ENCODE results near the gene BBS7. TPM values are rescaled to one million over a fixed set of nuclear protein-coding genes. Genes with fewer than 3 reads are reported as not detected.

Gene BBS7
- total RNA-seq, 1 experiment from 2014 or later, result 25.5 TPM

DNA sequence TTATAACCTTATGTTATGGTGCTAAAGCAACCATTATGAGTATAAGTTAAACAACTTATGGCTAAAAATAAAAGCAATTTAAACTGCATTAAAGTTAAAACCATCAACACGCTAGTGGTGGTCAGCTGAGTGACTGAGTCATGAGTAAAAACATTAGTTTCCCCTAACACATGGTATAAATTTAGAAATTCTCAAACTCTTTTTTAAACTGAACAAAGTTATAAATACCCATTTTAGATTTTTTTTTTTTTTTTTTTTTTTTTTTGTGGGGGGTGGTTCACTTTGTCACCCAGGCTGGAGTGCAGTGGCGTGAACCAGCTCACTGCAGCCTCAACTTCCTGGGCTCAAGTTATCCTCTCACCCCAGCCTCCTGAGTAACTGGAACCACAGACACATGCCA is 5.4 kb upstream of the BBS7 start:
- POLR2A ChIA-PET, result no interaction called here
- Mint-ChIP-seq H3K27me3 (ENCODE audit: insufficient read depth, unreplicated experiment) (peaks cover 20% of the 10 kb centered on the region), H3K9me3 (ENCODE audit: unreplicated experiment) (no peaks in the 10 kb centered on the region), H3K36me3 (ENCODE audit: insufficient read depth, unreplicated experiment) (no peaks in the 10 kb centered on the region), H3K4me3 (ENCODE audit: unreplicated experiment) (no peak overlapping the region), H3K4me1 (ENCODE audit: insufficient read depth, unreplicated experiment) (no peaks in the 10 kb centered on the region), H3K27ac (ENCODE audit: low read depth, unreplicated experiment) (no peak overlapping the region)
- intact Hi-C loops (cut with micrococcal nuclease), result no loop called here
- TF ChIP-seq, protein P1, sequence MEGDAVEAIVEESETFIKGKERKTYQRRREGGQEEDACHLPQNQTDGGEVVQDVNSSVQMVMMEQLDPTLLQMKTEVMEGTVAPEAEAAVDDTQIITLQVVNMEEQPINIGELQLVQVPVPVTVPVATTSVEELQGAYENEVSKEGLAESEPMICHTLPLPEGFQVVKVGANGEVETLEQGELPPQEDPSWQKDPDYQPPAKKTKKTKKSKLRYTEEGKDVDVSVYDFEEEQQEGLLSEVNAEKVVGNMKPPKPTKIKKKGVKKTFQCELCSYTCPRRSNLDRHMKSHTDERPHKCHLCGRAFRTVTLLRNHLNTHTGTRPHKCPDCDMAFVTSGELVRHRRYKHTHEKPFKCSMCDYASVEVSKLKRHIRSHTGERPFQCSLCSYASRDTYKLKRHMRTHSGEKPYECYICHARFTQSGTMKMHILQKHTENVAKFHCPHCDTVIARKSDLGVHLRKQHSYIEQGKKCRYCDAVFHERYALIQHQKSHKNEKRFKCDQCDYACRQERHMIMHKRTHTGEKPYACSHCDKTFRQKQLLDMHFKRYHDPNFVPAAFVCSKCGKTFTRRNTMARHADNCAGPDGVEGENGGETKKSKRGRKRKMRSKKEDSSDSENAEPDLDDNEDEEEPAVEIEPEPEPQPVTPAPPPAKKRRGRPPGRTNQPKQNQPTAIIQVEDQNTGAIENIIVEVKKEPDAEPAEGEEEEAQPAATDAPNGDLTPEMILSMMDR (IDR thresholded peaks at IDR 0.05; ENCODE audit: unreplicated experiment), result no peak
- CTCF ChIA-PET, result interaction anchor here (0.6 kb wide), 3 partner anchors 13 to 680 kb away, joined by 3 to 5 read pairs (median 3); no protein-coding TSS in a partner anchor
- no TSS peak for BruUV-seq (replicated peaks)
- DNase-seq (ENCODE audit: unreplicated experiment), result no peak

DNA sequence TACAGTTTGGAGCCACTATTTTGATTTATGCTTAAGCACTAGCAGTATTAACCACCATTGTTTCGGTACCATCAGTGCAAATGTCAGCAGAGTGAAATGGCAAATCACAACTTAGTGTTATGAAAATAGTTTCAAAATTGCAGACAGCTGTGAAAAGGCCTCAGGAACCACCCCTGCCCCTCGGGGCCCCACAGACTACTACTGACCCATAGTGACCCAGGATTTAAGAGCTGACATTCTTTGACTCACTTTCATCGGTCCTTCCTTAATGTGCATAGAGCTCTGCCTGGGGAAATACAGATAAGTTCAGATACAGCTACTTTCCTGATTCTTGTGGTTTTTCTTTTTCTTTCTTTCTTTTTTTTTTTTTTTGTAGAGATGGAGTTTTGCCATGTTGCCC is 3.3 kb upstream of the BBS7 start:
- H3K4me3 Mint-ChIP-seq (ENCODE audit: unreplicated experiment), result no peak overlapping the region
- H3K27ac Mint-ChIP-seq (ENCODE audit: low read depth, unreplicated experiment), result no peak overlapping the region
- no TSS peak for BruUV-seq (replicated peaks)
- H3K4me1 Mint-ChIP-seq (ENCODE audit: insufficient read depth, unreplicated experiment), result peaks cover 10% of the 10 kb centered on the region
- peaks cover 10% of the 10 kb centered on the region for H3K27me3 Mint-ChIP-seq (ENCODE audit: insufficient read depth, unreplicated experiment)
- TF ChIP-seq, protein P1 (IDR thresholded peaks at IDR 0.05; ENCODE audit: unreplicated experiment), result no peak
- CTCF ChIA-PET, result interaction anchor here (0.8 kb wide), 1 partner anchor 1051 kb away, joined by 3 read pairs; no protein-coding TSS in a partner anchor
- no peak for DNase-seq (ENCODE audit: unreplicated experiment)
- peaks cover 6% of the 10 kb centered on the region for H3K36me3 Mint-ChIP-seq (ENCODE audit: insufficient read depth, unreplicated experiment)
- intact Hi-C loops (cut with micrococcal nuclease), result no loop called here
- H3K9me3 Mint-ChIP-seq (ENCODE audit: unreplicated experiment), result no peaks in the 10 kb centered on the region
- POLR2A ChIA-PET, result no interaction called here

DNA sequence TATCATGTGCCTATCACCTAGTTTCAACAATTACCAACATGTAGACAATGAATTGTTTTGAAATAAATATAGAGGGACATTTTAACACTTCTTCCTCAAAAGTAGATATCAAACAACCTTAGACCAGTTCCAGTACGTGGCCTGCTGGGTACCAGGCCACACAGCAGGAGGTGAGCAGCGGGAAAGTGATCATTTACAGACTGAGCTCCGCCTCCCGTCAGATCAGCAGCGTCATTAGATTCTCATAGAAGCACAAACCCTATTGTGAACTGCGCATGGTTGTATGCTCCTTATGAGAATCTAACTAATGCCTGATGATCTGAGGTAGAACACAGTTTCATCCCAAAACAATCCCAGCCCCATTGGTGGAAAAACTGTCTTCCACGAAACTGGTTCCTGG is 6.5 kb downstream of the BBS7 start:
- TF ChIP-seq, protein P1 (IDR thresholded peaks at IDR 0.05; ENCODE audit: unreplicated experiment), result no peak
- H3K4me3 Mint-ChIP-seq (ENCODE audit: unreplicated experiment), result no peak overlapping the region
- H3K9me3 Mint-ChIP-seq (ENCODE audit: unreplicated experiment), result no peaks in the 10 kb centered on the region
- DNase-seq (ENCODE audit: unreplicated experiment), result no peak
- ChIA-PET POLR2A (interaction anchor here (1.1 kb wide), 1 partner anchor 33 kb away, joined by 3 read pairs; no protein-coding TSS in a partner anchor), CTCF (no interaction called here)
- no peaks in the 10 kb centered on the region for H3K27me3 Mint-ChIP-seq (ENCODE audit: insufficient read depth, unreplicated experiment)
- peaks cover 5% of the 10 kb centered on the region for H3K4me1 Mint-ChIP-seq (ENCODE audit: insufficient read depth, unreplicated experiment)
- H3K36me3 Mint-ChIP-seq (ENCODE audit: insufficient read depth, unreplicated experiment), result peaks cover 37% of the 10 kb centered on the region
- intact Hi-C loops (cut with micrococcal nuclease), result no loop called here
- no TSS peak for BruUV-seq (replicated peaks)
- H3K27ac Mint-ChIP-seq (ENCODE audit: low read depth, unreplicated experiment), result no peak overlapping the region

- Mint-ChIP-seq H3K36me3 (ENCODE audit: insufficient read depth, unreplicated experiment) (peaks cover 41% of the 10 kb centered on the region), H3K27me3 (ENCODE audit: insufficient read depth, unreplicated experiment) (no peaks in the 10 kb centered on the region), H3K4me3 (ENCODE audit: unreplicated experiment) (no peak overlapping the region), H3K9me3 (ENCODE audit: unreplicated experiment) (no peaks in the 10 kb centered on the region), H3K4me1 (ENCODE audit: insufficient read depth, unreplicated experiment) (no peaks in the 10 kb centered on the region), H3K27ac (ENCODE audit: low read depth, unreplicated experiment) (no peak overlapping the region)
- POLR2A ChIA-PET, result no interaction called here
- TF ChIP-seq, protein P1 (IDR thresholded peaks at IDR 0.05; ENCODE audit: unreplicated experiment), result no peak
- no peak for DNase-seq (ENCODE audit: unreplicated experiment)
- BruUV-seq (replicated peaks), result no TSS peak
- CTCF ChIA-PET, result no interaction called here
- intact Hi-C loops (cut with micrococcal nuclease), result no loop called here
These were observed 8.8 kb downstream of the BBS7 start for GRCh38 chr4:121861426-121861825.
